Stimulated activated CD8-positive, alpha-beta memory T cell treated with anti-CD3 and anti-CD28 coated beads, Interleukin-15, amount 100 ng/mL, for 24 hours (primary cell): ENCODE data around the gene PDE4C.
"Not testable (repeated sequence)": the region's sequence is repeated elsewhere in the genome, so short reads cannot be mapped to it uniquely, and the experiment has no call there.

ENCODE experiments used
- DNase-seq: peaks from one replicate; pipeline ENCODE4 v3.0.0-alpha.2; 2020; ENCODE audit warnings: low read depth

Gene PDE4C

GRCh38 chr19:18223860-18224524, 2.2 kb downstream of the PDE4C start:
- DNase-seq, result no peak

- DNase-seq, result no peak
Measured at GRCh38 chr19:18221815-18222725, 4.2 kb downstream of the PDE4C start.

GRCh38 chr19:18220632-18221275, 5.5 kb downstream of the PDE4C start:
- DNase-seq, result no peak

GRCh38 chr19:18219911-18220631, 6.2 kb downstream of the PDE4C start:
- DNase-seq, result no peak

GRCh38 chr19:18218600-18218999, 7.6 kb downstream of the PDE4C start:
- no peak for DNase-seq

GRCh38 chr19:18218159-18218558, 8.1 kb downstream of the PDE4C start:
- no peak for DNase-seq

GRCh38 chr19:18216789-18217188, 9.4 kb downstream of the PDE4C start:
- no peak for DNase-seq

- no peak for DNase-seq
Measured at GRCh38 chr19:18214779-18215433, 11.3 kb downstream of the PDE4C start.

GRCh38 chr19:18211683-18212082, 14.6 kb downstream of the PDE4C start:
- no peak for DNase-seq

GRCh38 chr19:18209912-18210311, 16.3 kb downstream of the PDE4C start:
- not testable (repeated sequence) for DNase-seq

GRCh38 chr19:18208098-18208951, 17.9 kb downstream of the PDE4C start:
- no peak for DNase-seq

GRCh38 chr19:18206018-18206417, 20.2 kb downstream of the PDE4C start:
- DNase-seq, result no peak

- no peak for DNase-seq
Measured at GRCh38 chr19:18205200-18205892, 20.9 kb downstream of the PDE4C start.

- DNase-seq, result no peak
Measured at GRCh38 chr19:18204394-18205199, 21.6 kb downstream of the PDE4C start.

- DNase-seq, result peak; percentile 97
Measured at GRCh38 chr19:18203863-18204393, 22.3 kb downstream of the PDE4C start, which contains the start of gene RAB3A. RAB3A (minus strand) TSS chr19:18204042; CDS start chr19:18202740, 1,302 bp downstream.

GRCh38 chr19:18203408-18203862, 22.8 kb downstream of the PDE4C start:
- DNase-seq, result no peak

- no peak for DNase-seq
Measured at GRCh38 chr19:18202778-18203407, 23.3 kb downstream of the PDE4C start.

- no peak for DNase-seq
Measured at GRCh38 chr19:18202397-18202777, 23.9 kb downstream of the PDE4C start.
